ENCODE results near the gene KRTAP5-10.
"Not testable (repeated sequence)": the region's sequence is repeated elsewhere in the genome, so short reads cannot be mapped to it uniquely, and the experiment has no call there.

Gene KRTAP5-10

DNA sequence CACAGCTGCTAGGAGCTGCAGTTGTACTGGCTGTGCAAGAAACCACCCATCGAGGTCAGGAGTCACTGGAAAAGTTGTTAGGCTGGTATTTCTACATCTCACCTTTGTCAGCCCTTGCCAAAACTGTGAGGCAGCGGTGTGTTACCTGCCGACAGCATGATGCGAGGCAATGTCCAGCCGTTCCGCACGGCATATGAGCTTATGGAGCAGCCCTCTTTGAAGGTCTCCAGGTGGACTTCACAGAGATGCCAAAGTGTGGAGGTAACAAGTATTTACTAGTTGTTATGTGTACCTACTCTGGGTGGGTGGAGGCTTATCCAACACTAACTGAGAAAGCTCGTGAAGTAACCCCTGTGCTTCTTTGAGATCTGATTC is 24.2 kb downstream of the KRTAP5-10 start:
- H3K9me3 Mint-ChIP-seq; H3K36me3 Mint-ChIP-seq (ENCODE audit: low read depth); H3K27me3 Mint-ChIP-seq; H3K4me3 Mint-ChIP-seq; intact Hi-C loops (cut with micrococcal nuclease); H3K4me1 Mint-ChIP-seq (ENCODE audit: low read depth); H3K27ac Mint-ChIP-seq: not testable (repeated sequence)

DNA sequence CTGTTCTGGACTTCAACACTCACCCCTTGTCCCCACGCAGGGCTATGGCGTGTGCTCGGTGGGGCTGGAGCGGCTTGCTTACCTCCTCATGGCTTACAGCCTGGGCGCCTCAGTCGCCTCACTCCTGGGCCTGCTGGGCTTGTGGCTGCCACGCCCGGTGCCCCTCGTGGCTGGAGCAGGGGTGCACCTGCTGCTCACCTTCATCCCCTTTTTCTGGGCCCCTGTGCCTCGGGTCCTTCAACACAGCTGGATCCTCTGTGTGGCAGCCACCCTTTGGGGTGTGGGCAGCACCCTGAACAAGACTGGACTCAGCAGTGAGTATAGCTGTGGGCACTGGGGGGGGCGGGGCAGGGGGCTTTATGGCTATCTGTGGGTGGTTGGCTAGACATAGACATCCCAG is 37.9 kb downstream of the KRTAP5-10 start:
- H3K9me3 Mint-ChIP-seq; intact Hi-C loops (cut with micrococcal nuclease); H3K27ac Mint-ChIP-seq; H3K4me3 Mint-ChIP-seq; H3K36me3 Mint-ChIP-seq (ENCODE audit: low read depth): not testable (repeated sequence)
- H3K27me3 Mint-ChIP-seq = peaks cover 42% of the 10 kb centered on the region
- peaks cover 13% of the 10 kb centered on the region for H3K4me1 Mint-ChIP-seq (ENCODE audit: low read depth)

GRCh38 chr11:71604798-71605488 is 39.6 kb downstream of the KRTAP5-10 start:
- H3K36me3 Mint-ChIP-seq (ENCODE audit: low read depth); intact Hi-C loops (cut with micrococcal nuclease); H3K9me3 Mint-ChIP-seq; H3K27ac Mint-ChIP-seq; H3K4me3 Mint-ChIP-seq: not testable (repeated sequence)
- Mint-ChIP-seq H3K27me3 (peaks cover 53% of the 10 kb centered on the region), H3K4me1 (ENCODE audit: low read depth) (peaks cover 13% of the 10 kb centered on the region)

GRCh38 chr11:71606853-71607519 is 41.6 kb downstream of the KRTAP5-10 start:
- H3K36me3 Mint-ChIP-seq (ENCODE audit: low read depth); H3K27ac Mint-ChIP-seq; intact Hi-C loops (cut with micrococcal nuclease); H3K9me3 Mint-ChIP-seq; H3K4me3 Mint-ChIP-seq: not testable (repeated sequence)
- H3K27me3 Mint-ChIP-seq = peaks cover 58% of the 10 kb centered on the region
- peaks cover 13% of the 10 kb centered on the region for H3K4me1 Mint-ChIP-seq (ENCODE audit: low read depth)

DNA sequence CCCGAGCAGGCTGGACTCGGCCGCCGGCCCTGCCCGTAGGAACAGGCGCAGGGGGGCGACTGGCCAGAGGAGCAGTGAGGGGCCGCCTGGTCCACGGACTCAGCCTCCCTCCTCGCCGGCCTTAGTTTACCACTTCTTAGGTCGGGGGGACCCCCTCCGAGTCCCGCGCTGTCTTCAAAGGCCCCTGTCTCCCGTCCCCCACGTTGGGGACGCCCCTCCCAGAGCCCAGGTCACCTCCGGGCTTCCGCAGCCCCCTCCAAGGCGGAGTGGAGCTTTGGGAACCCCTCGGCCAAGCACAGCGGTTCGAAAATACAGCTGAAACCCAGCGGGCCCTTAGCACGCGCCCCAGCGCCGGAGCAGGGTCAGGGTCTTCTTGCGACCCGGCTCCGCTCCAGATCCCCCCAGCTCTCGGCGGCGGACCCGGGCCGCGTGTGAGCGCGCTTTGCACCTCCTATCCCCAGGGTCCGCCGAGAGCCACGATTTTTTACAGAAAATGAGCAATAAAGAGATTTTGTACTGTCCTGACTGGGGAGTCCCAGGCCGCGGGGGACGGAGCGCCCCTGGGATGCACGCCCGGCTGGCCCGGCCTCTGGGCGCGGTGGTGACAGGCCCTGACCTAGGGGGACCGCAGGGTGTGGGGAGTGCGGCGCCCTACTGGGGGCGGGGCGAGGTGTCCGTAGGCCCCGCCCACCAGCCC is 42.3 kb downstream of the KRTAP5-10 start:
- H3K36me3 Mint-ChIP-seq (ENCODE audit: low read depth); intact Hi-C loops (cut with micrococcal nuclease); H3K4me3 Mint-ChIP-seq; H3K9me3 Mint-ChIP-seq; H3K27ac Mint-ChIP-seq: not testable (repeated sequence)
- Mint-ChIP-seq H3K27me3 (peaks cover 61% of the 10 kb centered on the region), H3K4me1 (ENCODE audit: low read depth) (peaks cover 13% of the 10 kb centered on the region)

DNA sequence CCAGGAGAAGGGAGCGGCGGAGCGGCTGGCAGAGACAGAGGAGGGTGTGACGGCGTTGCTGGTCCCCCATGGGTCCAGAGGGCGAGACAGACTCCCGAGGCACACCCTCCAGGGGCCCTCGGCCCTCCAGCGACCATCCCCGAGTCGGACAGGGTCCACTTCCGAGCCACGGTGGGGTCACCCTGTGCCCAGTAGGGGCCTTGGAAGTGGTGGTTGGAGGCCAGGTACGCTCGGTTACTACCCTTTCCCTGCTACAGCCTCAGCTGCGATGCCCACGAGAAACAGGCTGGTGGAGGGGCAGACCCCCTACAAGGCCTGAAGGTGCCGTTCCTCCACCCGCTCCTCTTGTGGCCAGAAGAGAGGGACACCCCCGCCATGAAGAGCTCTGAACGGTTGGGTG is 42.9 kb downstream of the KRTAP5-10 start:
- intact Hi-C loops (cut with micrococcal nuclease); H3K36me3 Mint-ChIP-seq (ENCODE audit: low read depth); H3K27ac Mint-ChIP-seq; H3K4me3 Mint-ChIP-seq; H3K9me3 Mint-ChIP-seq: not testable (repeated sequence)
- peaks cover 61% of the 10 kb centered on the region for H3K27me3 Mint-ChIP-seq
- peaks cover 13% of the 10 kb centered on the region for H3K4me1 Mint-ChIP-seq (ENCODE audit: low read depth)

DNA sequence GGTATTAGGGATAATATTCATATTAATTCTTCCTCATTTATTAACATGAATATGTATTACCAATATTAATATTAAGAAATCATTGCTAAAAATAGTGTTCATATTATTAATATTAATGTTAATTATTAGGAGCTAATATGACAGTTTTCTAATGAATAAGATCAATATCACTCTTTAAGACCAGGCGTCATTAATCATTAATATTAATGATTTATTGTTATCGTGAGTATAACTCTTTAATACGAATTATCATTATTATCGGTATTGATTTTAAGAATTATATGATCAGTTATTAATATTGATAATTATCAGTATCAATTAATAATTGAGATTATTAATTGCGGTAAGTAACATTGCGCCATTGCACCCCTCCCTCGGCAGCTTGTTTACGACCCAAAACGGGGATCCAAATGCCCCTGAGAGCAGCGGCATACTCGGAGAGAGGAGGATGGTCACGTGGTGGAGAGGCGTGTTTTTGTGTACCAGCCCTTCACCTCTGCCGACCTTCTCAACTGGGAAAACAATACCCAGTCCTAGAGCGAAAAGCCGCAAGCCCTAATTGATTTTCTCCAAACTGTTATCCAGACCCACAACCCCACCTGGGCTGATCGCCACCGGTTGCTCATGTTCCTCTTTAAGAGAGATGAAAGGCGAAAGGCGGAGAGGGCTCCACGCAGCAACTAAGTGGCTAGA is 46.0 kb downstream of the KRTAP5-10 start:
- H3K9me3 Mint-ChIP-seq; H3K4me3 Mint-ChIP-seq; H3K36me3 Mint-ChIP-seq (ENCODE audit: low read depth); intact Hi-C loops (cut with micrococcal nuclease); H3K27ac Mint-ChIP-seq: not testable (repeated sequence)
- Mint-ChIP-seq H3K27me3 (peaks cover 45% of the 10 kb centered on the region), H3K4me1 (ENCODE audit: low read depth) (peaks cover 13% of the 10 kb centered on the region)

DNA sequence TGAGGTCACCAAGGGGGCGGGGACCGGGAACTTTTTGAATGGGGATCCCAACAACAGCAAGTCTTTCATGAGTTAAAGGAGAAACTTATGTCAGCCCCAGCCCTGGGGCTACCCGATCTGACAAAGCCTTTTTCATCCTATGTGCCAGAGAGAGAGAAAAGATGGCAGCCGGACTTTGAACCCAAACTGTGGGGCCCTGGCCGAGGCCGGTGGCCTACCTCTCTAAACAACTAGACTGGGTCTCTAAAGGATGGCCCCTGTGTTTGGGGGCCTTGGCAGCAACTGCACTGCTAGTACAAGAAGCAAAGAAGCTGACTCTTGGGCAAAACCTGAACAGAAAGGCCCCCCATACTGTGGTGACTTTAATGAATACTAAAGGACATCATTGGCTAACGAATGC is 48.6 kb downstream of the KRTAP5-10 start:
- H3K27ac Mint-ChIP-seq; H3K4me1 Mint-ChIP-seq (ENCODE audit: low read depth); H3K9me3 Mint-ChIP-seq; H3K4me3 Mint-ChIP-seq; intact Hi-C loops (cut with micrococcal nuclease); H3K36me3 Mint-ChIP-seq (ENCODE audit: low read depth): not testable (repeated sequence)
- H3K27me3 Mint-ChIP-seq = peaks cover 25% of the 10 kb centered on the region

- H3K4me1 Mint-ChIP-seq (ENCODE audit: low read depth); H3K36me3 Mint-ChIP-seq (ENCODE audit: low read depth); H3K27ac Mint-ChIP-seq; H3K9me3 Mint-ChIP-seq; H3K4me3 Mint-ChIP-seq; intact Hi-C loops (cut with micrococcal nuclease): not testable (repeated sequence)
- H3K27me3 Mint-ChIP-seq = peaks cover 20% of the 10 kb centered on the region
Measured at GRCh38 chr11:71614366-71614917, 49.1 kb downstream of the KRTAP5-10 start.

- intact Hi-C loops (cut with micrococcal nuclease); H3K27ac Mint-ChIP-seq; H3K9me3 Mint-ChIP-seq; H3K4me1 Mint-ChIP-seq (ENCODE audit: low read depth); H3K36me3 Mint-ChIP-seq (ENCODE audit: low read depth); H3K4me3 Mint-ChIP-seq: not testable (repeated sequence)
- H3K27me3 Mint-ChIP-seq = peaks cover 19% of the 10 kb centered on the region
Measured at GRCh38 chr11:71615003-71615402, 49.6 kb downstream of the KRTAP5-10 start.

All from dendritic cell treated with granulocyte-macrophage colony-stimulating factor and Interleukin-4, amounts not matched to agents 40 ng/mL and 50 ng/mL, for 4 days (primary cell).